Kidney (tissue), 14 donors: Measurements from ENCODE around the gene PNPLA7. TPM values are rescaled to one million over a fixed set of nuclear protein-coding genes. Genes with fewer than 3 reads are reported as not detected.

Source experiments
- DNase-seq, 5 donors: peaks; one replicate each; pipeline ENCODE4 v3.0.0-alpha.2; 2013 to 2020
- FAIRE-seq: peaks from 2 replicates; lab custom pipeline; 2012; peaks lifted over from hg19 to GRCh38; lab: Jason Lieb, UNC
- H3K27ac ChIP-seq, 2 donors: one replicate each; pipeline ENCODE4 v1.7.0; 2013; ENCODE audit warnings: low read depth in 2 of 2, low read length in 2 of 2, inconsistent platforms in 1 of 2
- H3K27me3 ChIP-seq: one replicate; pipeline ENCODE4 v1.7.1; 2013; ENCODE audit warnings: low read length, inconsistent platforms; ENCODE audit not compliant: control insufficient read depth, insufficient read depth
- H3K36me3 ChIP-seq, 3 donors: one replicate each; pipeline versions ENCODE4 v1.7.0 to v1.7.1; 2013; ENCODE audit warnings: low read length in 3 of 3, control low read depth in 1 of 3, inconsistent platforms in 1 of 3; ENCODE audit not compliant: insufficient read depth in 3 of 3, control insufficient read depth in 2 of 3
- H3K4me1 ChIP-seq, 3 donors: one replicate each; pipeline versions ENCODE4 v1.7.0 to v1.7.1; 2013; ENCODE audit warnings: low read length in 3 of 3, inconsistent platforms in 1 of 3, low read depth in 1 of 3; ENCODE audit not compliant: control insufficient read depth in 2 of 3, insufficient read depth in 2 of 3
- H3K4me3 ChIP-seq, 3 donors: one replicate each; pipeline versions ENCODE4 v1.7.0 to v1.8.1; 2013; ENCODE audit warnings: low read length in 3 of 3, control low read depth in 1 of 3, inconsistent platforms in 1 of 3
- H3K9ac ChIP-seq, 3 donors: one replicate each; pipeline versions ENCODE4 v1.7.0 to v1.7.1; 2013; ENCODE audit warnings: low read length in 3 of 3, control low read depth in 1 of 3, inconsistent platforms in 1 of 3
- H3K9me3 ChIP-seq, 3 donors: one replicate each; pipeline versions ENCODE4 v1.7.0 to v1.7.1; 2013; ENCODE audit warnings: low read length in 3 of 3, control low read depth in 1 of 3, inconsistent platforms in 1 of 3; ENCODE audit not compliant: control insufficient read depth in 2 of 3, insufficient read depth in 1 of 3
- CTCF ChIP-seq: IDR thresholded peaks from 3 replicates; pipeline ENCODE4 v1.5.1; 2012; ENCODE audit warnings: mild to moderate bottlenecking, moderate library complexity, borderline replicate concordance; ENCODE audit not compliant: insufficient read depth; ENCODE audit errors: extremely low read depth
- intact Hi-C: fragments of 100-400 bp; cut with DNase I; formaldehyde crosslinking; loops from one replicate; pipeline ENCODE4 v1.11.1; 2022
- polyA plus RNA-seq: library from polyadenylated mRNA; stranded (reverse); fragments of 350-450 nt; fragmentation: Illumina TruSeq; extraction: RNeasy Lipid Tissue Mini Kit (QIAGEN cat#74804); gene quantifications from one replicate; pipeline ENCODE4 v1.2.3, GENCODE V29; 2014; ENCODE audit warnings: low read depth, low replicate concordance; ENCODE audit not compliant: insufficient read depth
- total RNA-seq: library from RNA; stranded (reverse); fragmentation: NEBNext Ultra II Directional; extraction: Animal tissue kit (Norgen Biotek cat#: 25700); gene quantifications from one replicate; pipeline ENCODE4 v1.2.1, GENCODE V29; 2021
- donor health status: control.
- donor health status: control.
- donor health status: control.
- donor health status: control.
- donor health status: control.
- donor health status: DM: yes; HTN: yes; CAD: no.
- donor health status: Normal renal cell carcinoma (clear cell type).

PNPLA7 gene
- total and polyA plus RNA-seq, 2 donors from 2014 or later: 2.1 to 9.6 TPM

DNA sequence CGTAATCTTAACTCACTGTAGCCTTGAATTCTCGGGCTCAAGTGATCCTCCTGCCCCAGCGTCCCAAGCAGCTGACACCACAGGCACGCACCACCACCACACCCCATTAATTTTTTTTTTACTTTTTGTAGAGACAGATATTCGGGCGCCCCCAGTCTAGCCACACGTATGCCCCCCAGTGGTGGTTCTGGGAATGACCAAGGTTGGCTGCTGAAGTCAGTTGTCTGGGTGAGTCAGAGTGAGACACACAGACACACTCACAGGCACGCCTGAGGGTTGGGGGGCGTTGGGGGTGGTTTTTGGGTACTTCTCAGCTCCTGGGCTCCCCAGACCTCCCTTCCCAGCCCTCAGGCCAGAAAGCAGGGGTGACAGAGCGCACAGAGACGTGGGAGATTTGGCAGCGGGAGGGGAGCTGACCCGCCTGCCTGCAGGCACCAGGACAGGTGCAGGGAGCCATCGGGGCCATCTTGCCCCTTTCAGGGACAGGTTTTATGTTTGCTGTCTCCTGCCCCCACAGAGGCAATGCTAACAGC, 104.9 kb downstream of the PNPLA7 start:
- Histone ChIP-seq H3K9ac (no peak overlapping the region), H3K27ac (no peak overlapping the region), H3K36me3 (no peaks in the 10 kb centered on the region), H3K27me3 (no peaks in the 10 kb centered on the region), H3K4me1 (peaks cover 0 to 6% (median 0%) of the 10 kb centered on the region in 3 donors), H3K4me3 (no peak overlapping the region), H3K9me3 (no peaks in the 10 kb centered on the region)
- intact Hi-C loops: no loop called here
- peak; percentile 83 for TF ChIP-seq CTCF
- peak; percentile 74 to 85 (median 81) for DNase-seq
- FAIRE-seq: no peak

DNA sequence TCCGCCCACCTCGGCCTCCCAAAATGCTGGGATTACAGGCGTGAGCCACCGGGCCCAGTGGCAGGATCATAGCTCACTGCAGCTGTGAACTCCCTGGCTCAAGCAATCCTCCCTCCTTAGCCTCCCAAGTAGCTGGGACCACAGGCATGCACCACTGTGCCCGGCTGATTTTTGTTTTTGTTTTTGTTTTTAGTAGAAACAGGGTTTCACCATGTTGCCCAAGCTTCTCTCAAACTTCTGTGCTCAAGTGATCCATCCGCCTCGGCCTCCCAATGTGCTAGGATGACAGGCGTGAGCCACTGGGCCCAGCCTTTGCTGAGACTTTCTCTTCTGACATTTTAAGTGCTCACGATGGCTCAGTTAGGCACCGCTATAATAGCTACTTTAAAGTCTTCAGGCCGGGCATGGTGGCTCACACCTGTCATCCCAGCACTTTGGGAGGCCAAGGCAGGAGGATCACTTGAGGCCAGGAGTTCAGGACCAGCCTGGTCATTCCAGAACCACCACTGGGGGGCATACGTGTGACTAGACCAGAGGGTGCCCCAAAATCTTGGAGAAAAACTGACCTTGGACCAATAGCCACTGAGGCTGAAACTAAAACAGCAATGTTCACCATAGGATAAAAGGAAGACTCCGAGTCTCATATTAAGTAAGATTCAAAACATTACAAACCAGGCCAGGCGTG, 106.0 kb downstream of the PNPLA7 start:
- no peaks in the 10 kb centered on the region for H3K9me3 ChIP-seq
- no peak overlapping the region for H3K9ac ChIP-seq
- no peaks in the 10 kb centered on the region for H3K36me3 ChIP-seq
- peaks cover 0 to 6% (median 0%) of the 10 kb centered on the region in 3 donors for H3K4me1 ChIP-seq
- no peak for FAIRE-seq
- DNase-seq: peak in 1 of 5 donors; percentile 54
- no peak overlapping the region for H3K4me3 ChIP-seq
- TF ChIP-seq CTCF: no peak
- H3K27ac ChIP-seq: no peak overlapping the region
- intact Hi-C loops: no loop called here
- no peaks in the 10 kb centered on the region for H3K27me3 ChIP-seq

GRCh38 chr9:137441935-137442321, 108.3 kb downstream of the PNPLA7 start:
- TF ChIP-seq CTCF: no peak
- Histone ChIP-seq H3K27me3 (no peaks in the 10 kb centered on the region), H3K9ac (no peak overlapping the region), H3K27ac (no peak overlapping the region), H3K36me3 (no peaks in the 10 kb centered on the region), H3K9me3 (no peaks in the 10 kb centered on the region), H3K4me1 (peaks cover 0 to 8% (median 0%) of the 10 kb centered on the region in 3 donors), H3K4me3 (peak overlapping the region in 1 of 3 donors; percentile 14)
- DNase-seq (no peak), FAIRE-seq (no peak)
- intact Hi-C loops: no loop called here
